SK-N-SH treated with all-trans-retinoic acid at 6 μM for 48 hours (cell line): Measurements from ENCODE around the gene MIER1.

Experiments used
- ATAC-seq: fragments of 200-7000 bp; cut with Tn5 transposase; 3 replicates; pipeline ENCODE4 v1.9.1; 2020; ENCODE audit warnings: mild to moderate bottlenecking, moderate library complexity
- ARNTL ChIP-seq: fragments of 450-650 bp; formaldehyde crosslinking; IDR thresholded peaks from 2 replicates; pipeline ENCODE4 v1.5.0; 2020; ENCODE audit warnings: low read depth, mild to moderate bottlenecking, moderate library complexity, borderline replicate concordance
- BACH2 ChIP-seq: fragments of 250-450 bp; sonication (Bioruptor Pico); IDR thresholded peaks from 2 replicates; pipeline ENCODE4 v1.9.0; 2021; ENCODE audit warnings: mild to moderate bottlenecking, borderline replicate concordance
- CREB5 ChIP-seq: fragments of 250-450 bp; sonication (Bioruptor Pico); IDR thresholded peaks from 2 replicates; pipeline ENCODE4 v1.5.1; 2020; ENCODE audit warnings: low read depth, mild to moderate bottlenecking, moderate library complexity
- CSDC2 ChIP-seq: fragments of 250-450 bp; sonication (Bioruptor Pico); IDR thresholded peaks from 2 replicates; pipeline ENCODE4 v1.5.0; 2020; ENCODE audit warnings: mild to moderate bottlenecking, moderate library complexity
- ESRRG ChIP-seq: fragments of 250-450 bp; sonication (Bioruptor Pico); IDR thresholded peaks from 2 replicates; pipeline ENCODE4 v1.6.1; 2021; ENCODE audit warnings: mild to moderate bottlenecking
- GLIS3 ChIP-seq: fragments of 250-450 bp; sonication (Bioruptor Pico); IDR thresholded peaks from 2 replicates; pipeline ENCODE4 v1.5.0; 2020; ENCODE audit warnings: mild to moderate bottlenecking, moderate library complexity
- OSR1 ChIP-seq: fragments of 250-450 bp; sonication (Bioruptor Pico); IDR thresholded peaks from 2 replicates; pipeline ENCODE4 v1.8.0; 2022; ENCODE audit warnings: moderate library complexity, mild to moderate bottlenecking, inconsistent platforms
- PPARA ChIP-seq: fragments of 250-450 bp; sonication (Bioruptor Pico); IDR thresholded peaks from 2 replicates; pipeline ENCODE4 v1.5.0; 2020; ENCODE audit warnings: mild to moderate bottlenecking, borderline replicate concordance
- RARB ChIP-seq: fragments of 250-450 bp; sonication (Bioruptor Pico); IDR thresholded peaks from 2 replicates; pipeline ENCODE4 v1.8.0; 2021; ENCODE audit warnings: mild to moderate bottlenecking, moderate library complexity
- SNAI2 ChIP-seq: fragments of 250-450 bp; sonication (Bioruptor Pico); IDR thresholded peaks from 2 replicates; pipeline ENCODE4 v1.5.0; 2020; ENCODE audit warnings: mild to moderate bottlenecking, moderate library complexity
- TCF4 ChIP-seq: fragments of 250-450 bp; sonication (Bioruptor Pico); IDR thresholded peaks from 2 replicates; pipeline ENCODE4 v1.8.0; 2021; ENCODE audit warnings: mild to moderate bottlenecking, moderate library complexity, borderline replicate concordance
- TSHZ2 ChIP-seq: fragments of 250-450 bp; sonication (Bioruptor Pico); IDR thresholded peaks from 2 replicates; pipeline ENCODE4 v1.5.0; 2020; ENCODE audit warnings: mild to moderate bottlenecking, moderate library complexity
- ZFP3 ChIP-seq: fragments of 250-450 bp; sonication (Bioruptor Pico); IDR thresholded peaks from 2 replicates; pipeline ENCODE4 v1.5.0; 2020; ENCODE audit warnings: mild to moderate bottlenecking, moderate library complexity
- ZFP30 ChIP-seq: fragments of 450-650 bp; formaldehyde crosslinking; IDR thresholded peaks from 2 replicates; pipeline ENCODE4 v1.5.0; 2022; ENCODE audit warnings: mild to moderate bottlenecking, moderate library complexity
- ZNF565 ChIP-seq: fragments of 450-650 bp; formaldehyde crosslinking; conservative IDR thresholded peaks from 2 replicates; pipeline ENCODE4 v1.5.0; 2020; ENCODE audit warnings: low read depth, mild to moderate bottlenecking, moderate library complexity
- ZNF70 ChIP-seq: fragments of 450-650 bp; formaldehyde crosslinking; IDR thresholded peaks from 2 replicates; pipeline ENCODE4 v1.5.0; 2020; ENCODE audit warnings: mild to moderate bottlenecking, moderate library complexity
- ZNF8 ChIP-seq: fragments of 450-650 bp; formaldehyde crosslinking; IDR thresholded peaks from 2 replicates; pipeline ENCODE4 v1.5.0; 2020; ENCODE audit warnings: mild to moderate bottlenecking, moderate library complexity
- TF ChIP-seq, protein P1 (sequence below): fragments of 250-450 bp; sonication (Bioruptor Pico); IDR thresholded peaks from 2 replicates; pipeline ENCODE4 v1.8.0; 2021; ENCODE audit warnings: low read depth, mild to moderate bottlenecking, moderate library complexity, borderline replicate concordance
- TF ChIP-seq, protein P2 (sequence below): fragments of 250-450 bp; sonication (Bioruptor Pico); IDR thresholded peaks from 2 replicates; pipeline ENCODE4 v1.8.0; 2020; ENCODE audit warnings: mild to moderate bottlenecking, moderate library complexity, borderline replicate concordance

MIER1 gene

DNA sequence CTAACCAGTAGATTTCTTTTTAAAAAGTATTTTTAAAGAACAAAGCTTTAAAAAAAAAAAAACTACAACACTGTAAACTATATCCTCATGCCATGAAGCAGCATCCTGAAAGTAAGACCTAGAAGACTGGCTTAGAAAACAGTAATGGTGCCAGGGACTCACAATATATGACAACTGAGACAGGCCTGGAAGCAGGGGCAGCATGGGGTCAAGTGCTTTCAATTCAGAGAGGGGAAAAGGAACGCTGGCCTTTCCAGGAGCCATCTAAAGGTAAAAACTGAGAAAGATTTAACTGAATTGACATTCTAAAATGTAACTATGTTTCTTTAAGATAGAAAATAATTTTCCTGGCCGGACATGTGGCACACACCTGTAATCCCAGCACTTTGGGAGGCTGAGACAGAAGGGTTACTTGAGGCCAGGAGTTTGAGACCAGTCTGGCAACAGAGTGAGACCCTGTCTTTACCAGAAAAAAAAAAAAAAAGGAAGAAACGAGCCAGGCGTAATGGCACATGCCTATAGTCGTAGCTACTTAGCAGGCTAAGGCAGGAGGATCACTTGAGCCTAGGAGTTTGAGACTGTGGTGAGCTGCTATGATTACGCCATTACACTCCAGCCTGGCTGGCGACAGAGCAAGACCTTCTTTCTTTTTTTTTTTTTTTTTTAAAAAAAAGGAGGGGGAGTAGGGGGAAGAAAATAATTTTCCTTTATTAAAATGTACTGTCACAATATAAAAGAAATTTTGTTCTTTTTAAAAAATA is 75.0 kb downstream of the MIER1 start:
- TF ChIP-seq PPARA (CRISPR knock-in tag) (no peak), ARNTL (no peak), OSR1 (CRISPR knock-in tag) (no peak), ZFP3 (CRISPR knock-in tag) (no peak), CREB5 (CRISPR knock-in tag) (no peak)
- TF ChIP-seq, protein P1, sequence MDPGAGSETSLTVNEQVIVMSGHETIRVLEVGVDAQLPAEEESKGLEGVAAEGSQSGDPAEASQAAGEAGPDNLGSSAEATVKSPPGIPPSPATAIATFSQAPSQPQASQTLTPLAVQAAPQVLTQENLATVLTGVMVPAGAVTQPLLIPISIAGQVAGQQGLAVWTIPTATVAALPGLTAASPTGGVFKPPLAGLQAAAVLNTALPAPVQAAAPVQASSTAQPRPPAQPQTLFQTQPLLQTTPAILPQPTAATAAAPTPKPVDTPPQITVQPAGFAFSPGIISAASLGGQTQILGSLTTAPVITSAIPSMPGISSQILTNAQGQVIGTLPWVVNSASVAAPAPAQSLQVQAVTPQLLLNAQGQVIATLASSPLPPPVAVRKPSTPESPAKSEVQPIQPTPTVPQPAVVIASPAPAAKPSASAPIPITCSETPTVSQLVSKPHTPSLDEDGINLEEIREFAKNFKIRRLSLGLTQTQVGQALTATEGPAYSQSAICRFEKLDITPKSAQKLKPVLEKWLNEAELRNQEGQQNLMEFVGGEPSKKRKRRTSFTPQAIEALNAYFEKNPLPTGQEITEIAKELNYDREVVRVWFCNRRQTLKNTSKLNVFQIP (CRISPR knock-in tag), result no peak
- TF ChIP-seq, protein P2, sequence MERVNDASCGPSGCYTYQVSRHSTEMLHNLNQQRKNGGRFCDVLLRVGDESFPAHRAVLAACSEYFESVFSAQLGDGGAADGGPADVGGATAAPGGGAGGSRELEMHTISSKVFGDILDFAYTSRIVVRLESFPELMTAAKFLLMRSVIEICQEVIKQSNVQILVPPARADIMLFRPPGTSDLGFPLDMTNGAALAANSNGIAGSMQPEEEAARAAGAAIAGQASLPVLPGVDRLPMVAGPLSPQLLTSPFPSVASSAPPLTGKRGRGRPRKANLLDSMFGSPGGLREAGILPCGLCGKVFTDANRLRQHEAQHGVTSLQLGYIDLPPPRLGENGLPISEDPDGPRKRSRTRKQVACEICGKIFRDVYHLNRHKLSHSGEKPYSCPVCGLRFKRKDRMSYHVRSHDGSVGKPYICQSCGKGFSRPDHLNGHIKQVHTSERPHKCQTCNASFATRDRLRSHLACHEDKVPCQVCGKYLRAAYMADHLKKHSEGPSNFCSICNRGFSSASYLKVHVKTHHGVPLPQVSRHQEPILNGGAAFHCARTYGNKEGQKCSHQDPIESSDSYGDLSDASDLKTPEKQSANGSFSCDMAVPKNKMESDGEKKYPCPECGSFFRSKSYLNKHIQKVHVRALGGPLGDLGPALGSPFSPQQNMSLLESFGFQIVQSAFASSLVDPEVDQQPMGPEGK (CRISPR knock-in tag), result no peak
- ATAC-seq, result no peak

- ATAC-seq, result no peak
- no peak for TF ChIP-seq ZNF8 (CRISPR knock-in tag)
- no peak for TF ChIP-seq OSR1 (CRISPR knock-in tag)
- TF ChIP-seq ZNF70, result no peak
These were observed 77.1 kb downstream of the MIER1 start for GRCh38 chr1:67001682-67002425.

- TF ChIP-seq TCF4 (CRISPR knock-in tag) (no peak), SNAI2 (CRISPR knock-in tag) (no peak), ZNF70 (no peak), ZFP3 (CRISPR knock-in tag) (no peak), BACH2 (CRISPR knock-in tag) (no peak), OSR1 (CRISPR knock-in tag) (no peak), PPARA (CRISPR knock-in tag) (no peak), RARB (CRISPR knock-in tag) (no peak)
- no peak for ATAC-seq
These were observed 79.4 kb downstream of the MIER1 start for GRCh38 chr1:67004176-67004575.

- ATAC-seq, result no peak
- TF ChIP-seq RARB (CRISPR knock-in tag) (no peak), PPARA (CRISPR knock-in tag) (no peak), TSHZ2 (CRISPR knock-in tag) (no peak), ARNTL (no peak), SNAI2 (CRISPR knock-in tag) (no peak), ZFP3 (CRISPR knock-in tag) (no peak), ZNF8 (CRISPR knock-in tag) (no peak), OSR1 (CRISPR knock-in tag) (no peak), ESRRG (CRISPR knock-in tag) (no peak), ZNF565 (CRISPR knock-in tag) (no peak), ZFP30 (no peak), TCF4 (CRISPR knock-in tag) (no peak), GLIS3 (CRISPR knock-in tag) (no peak), CSDC2 (CRISPR knock-in tag) (no peak)
These were observed 80.3 kb downstream of the MIER1 start for GRCh38 chr1:67005068-67005467.
